B cell (primary cell): ENCODE results near the gene ST6GALNAC3. TPM values are rescaled to one million over a fixed set of nuclear protein-coding genes. Genes with fewer than 3 reads are reported as not detected.

Experiments
- ATAC-seq: fragments of 200-7000 bp; cut with Tn5 transposase; one replicate; pipeline ENCODE4 v1.10.0; 2021; ENCODE audit warnings: low read depth, mild to moderate bottlenecking, moderate number of reproducible peaks, moderate library complexity
- CTCF ChIA-PET: fragments of 350-600 bp; sonication (Branson Sonifier 250); formaldehyde crosslinking; loops from one replicate; lab custom pipeline; 2021; ENCODE audit warnings: antibody characterized with exemption, inconsistent platforms; lab: Charles Lee
- POLR2A ChIA-PET: fragments of 350-600 bp; sonication (Branson Sonifier 250); formaldehyde crosslinking; loops from one replicate; lab custom pipeline; 2021; ENCODE audit warnings: antibody characterized with exemption; lab: Charles Lee
- DNase-seq: peaks from one replicate; pipeline ENCODE4 v3.0.0; 2013
- H2AFZ ChIP-seq: 2 replicates; pipeline ENCODE4 v1.6.1; 2012; ENCODE audit warnings: mild to moderate bottlenecking, low read depth, low read length; ENCODE audit not compliant: insufficient read depth, poor library complexity, severe bottlenecking
- H3K27ac ChIP-seq, 2 donors: 1 replicate in 1 of 2; 2 replicates in 1 of 2; pipeline ENCODE4 v1.5.1; 2012 to 2013; ENCODE audit warnings: low read length in 2 of 2, mild to moderate bottlenecking in 2 of 2, moderate library complexity in 1 of 2
- H3K27me3 ChIP-seq, 4 experiments: fragments of 200-600 bp in 1 of 4; sonication (generic) in 1 of 4; replicated peaks in 1 of 4; 1 replicate in 2 of 4; 2 replicates in 2 of 4; pipeline versions ENCODE4 v1.6.1 to v1.7.0; 2013 to 2016; ENCODE audit warnings: low read length in 3 of 4, mild to moderate bottlenecking in 2 of 4, mixed read lengths in 1 of 4, moderate library complexity in 1 of 4; ENCODE audit not compliant: insufficient read depth in 4 of 4, control insufficient read depth in 3 of 4; ENCODE audit errors: control extremely low read depth in 1 of 4
- H3K36me3 ChIP-seq, 2 experiments: replicated peaks in 1 of 2; 1 replicate in 1 of 2; 2 replicates in 1 of 2; pipeline versions ENCODE4 v1.6.1 to v1.7.1; 2013; ENCODE audit warnings: low read length in 1 of 2; ENCODE audit not compliant: insufficient read depth in 2 of 2, control insufficient read depth in 1 of 2; ENCODE audit errors: control extremely low read depth in 1 of 2, extremely low read depth in 1 of 2
- H3K4me1 ChIP-seq, 2 donors: fragments of 200-600 bp in 1 of 2; sonication (generic) in 1 of 2; 1 replicate in 1 of 2; 2 replicates in 1 of 2; pipeline versions ENCODE4 v1.5.1 to v1.6.1; 2013 to 2017; ENCODE audit warnings: low read length in 2 of 2; ENCODE audit not compliant: control insufficient read depth in 2 of 2, insufficient read depth in 2 of 2
- H3K4me2 ChIP-seq: replicated peaks from 2 replicates; pipeline ENCODE3; 2012; ENCODE audit warnings: mild to moderate bottlenecking, low read depth, low read length; ENCODE audit not compliant: poor library complexity, severe bottlenecking
- H3K4me3 ChIP-seq, 5 experiments: fragments of 200-600 bp in 1 of 5; sonication (generic) in 1 of 5; 1 replicate in 3 of 5; 2 replicates in 2 of 5; pipeline versions ENCODE4 v1.5.1 to v1.7.0; 2011 to 2016; ENCODE audit warnings: low read length in 4 of 5, mild to moderate bottlenecking in 4 of 5, low read depth in 2 of 5, control low read depth in 1 of 5, moderate library complexity in 1 of 5; ENCODE audit not compliant: insufficient read depth in 1 of 5; ENCODE audit errors: control extremely low read depth in 1 of 5, extremely low read depth in 1 of 5
- H3K79me2 ChIP-seq: fragments of 200-600 bp; sonication (generic); one replicate; pipeline ENCODE4 v1.6.0; 2016; ENCODE audit warnings: low read length; ENCODE audit not compliant: control insufficient read depth, insufficient read depth
- H3K9ac ChIP-seq: fragments of 200-600 bp; sonication (generic); 2 replicates; pipeline ENCODE4 v1.6.1; 2017; ENCODE audit warnings: mild to moderate bottlenecking, low read length, moderate library complexity
- H3K9me3 ChIP-seq, 3 donors: one replicate each; pipeline versions ENCODE4 v1.6.1 to v1.7.1; 2013; ENCODE audit warnings: low read length in 2 of 3; ENCODE audit not compliant: control insufficient read depth in 2 of 3, insufficient read depth in 1 of 3; ENCODE audit errors: control extremely low read depth in 1 of 3
- H4K20me1 ChIP-seq: 2 replicates; pipeline ENCODE4 v1.6.0; 2012; ENCODE audit warnings: mild to moderate bottlenecking, low read length; ENCODE audit not compliant: insufficient read depth, control insufficient read depth, poor library complexity, severe bottlenecking
- H3K27ac Mint-ChIP-seq: one replicate; pipeline ENCODE4 v1.8.0; 2021; ENCODE audit warnings: mixed read lengths
- H3K27me3 Mint-ChIP-seq: one replicate; pipeline ENCODE4 v1.8.0; 2021; ENCODE audit warnings: mixed read lengths
- H3K4me1 Mint-ChIP-seq: one replicate; pipeline ENCODE4 v1.8.0; 2021; ENCODE audit warnings: mixed read lengths
- H3K4me3 Mint-ChIP-seq: one replicate; pipeline ENCODE4 v1.8.0; 2021; ENCODE audit warnings: mixed read lengths
- H3K9me3 Mint-ChIP-seq: one replicate; pipeline ENCODE4 v1.8.0; 2022; ENCODE audit warnings: mixed read lengths; ENCODE audit not compliant: insufficient read depth
- EZH2 ChIP-seq: IDR thresholded peaks from 2 replicates; pipeline ENCODE4 v1.6.1; 2012; ENCODE audit warnings: borderline replicate concordance, low read depth, mild to moderate bottlenecking, moderate library complexity, low read length; ENCODE audit not compliant: insufficient read depth, poor library complexity, severe bottlenecking
- WGBS: methylation state at CpG from one replicate; pipeline ENCODE4 v1.1.5; 2013; ENCODE audit warnings: missing lambda C conversion rate; ENCODE audit not compliant: insufficient coverage; 5-methylcytosine and 5-hydroxymethylcytosine counted together
- intact Hi-C: fragments of 100-400 bp; cut with micrococcal nuclease; formaldehyde crosslinking; loops from one replicate; pipeline ENCODE4 v1.10.0; 2022
- polyA plus RNA-seq: library from polyadenylated mRNA; depleted of rRNA; stranded (reverse); fragments of >200 nt; gene quantifications from 2 replicates; pipeline ENCODE4 v1.2.3, GENCODE V29; 2012
- total RNA-seq, 2 donors: library from RNA; stranded (reverse); fragments of 120-200 nt in 1 of 2; gene quantifications; 1 replicate in 1 of 2; 2 replicates in 1 of 2; pipeline versions ENCODE4 v1.2.3 to v1.2.4, GENCODE V29; 2013 to 2022
- TF ChIP-seq, protein P1 (sequence below): fragments of 200-600 bp; IDR thresholded peaks from one replicate; pipeline ENCODE4 v1.8.0; 2022; ENCODE audit warnings: antibody characterized with exemption, mild to moderate bottlenecking

The ST6GALNAC3 gene
- total and polyA plus RNA-seq, 2 donors (not counting 1 experiment from before 2014, with no cell fraction given): 3.0 to 17.3 TPM

DNA sequence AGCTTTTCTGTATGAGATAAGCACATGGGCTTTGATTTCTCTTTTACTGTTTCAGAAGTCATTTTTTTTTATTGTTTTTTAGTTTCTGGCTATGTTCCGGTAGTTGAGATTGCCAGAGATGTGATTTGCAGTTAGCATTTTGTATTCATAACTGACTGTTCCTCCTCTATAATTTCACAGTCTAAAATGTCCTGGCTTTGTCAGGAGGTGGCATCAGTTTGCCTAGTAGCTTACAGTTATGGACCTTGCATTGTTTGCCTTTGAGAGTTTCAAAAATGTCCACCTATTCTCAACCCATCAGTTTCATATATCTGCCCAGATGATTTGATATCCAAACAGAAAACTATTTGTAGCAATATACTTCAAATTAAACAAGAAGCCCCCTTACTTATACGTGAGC lies 39.5 kb upstream of the ST6GALNAC3 start:
- Histone ChIP-seq H3K27ac (no peak overlapping the region), H3K4me2 (no peak overlapping the region), H3K9ac (no peak overlapping the region), H2AFZ (no peak overlapping the region), H3K36me3 (no peaks in the 10 kb centered on the region), H3K4me1 (no peaks in the 10 kb centered on the region), H3K79me2 (no peaks in the 10 kb centered on the region), H4K20me1 (no peaks in the 10 kb centered on the region), H3K9me3 (no peaks in the 10 kb centered on the region), H3K4me3 (no peak overlapping the region), H3K27me3 (no peaks in the 10 kb centered on the region)
- DNase-seq: peak; percentile 15
- H3K9me3 Mint-ChIP-seq: no peaks in the 10 kb centered on the region
- ATAC-seq: no peak
- ChIA-PET CTCF (no interaction called here), POLR2A (no interaction called here)
- H3K27me3 Mint-ChIP-seq: peaks cover 9% of the 10 kb centered on the region
- H3K27ac Mint-ChIP-seq: no peak overlapping the region
- no peak overlapping the region for H3K4me3 Mint-ChIP-seq
- WGBS: no CpG with 5 or more reads among the region's 2 CpGs
- H3K4me1 Mint-ChIP-seq: no peaks in the 10 kb centered on the region
- intact Hi-C loops: no loop called here
- TF ChIP-seq, protein P1, sequence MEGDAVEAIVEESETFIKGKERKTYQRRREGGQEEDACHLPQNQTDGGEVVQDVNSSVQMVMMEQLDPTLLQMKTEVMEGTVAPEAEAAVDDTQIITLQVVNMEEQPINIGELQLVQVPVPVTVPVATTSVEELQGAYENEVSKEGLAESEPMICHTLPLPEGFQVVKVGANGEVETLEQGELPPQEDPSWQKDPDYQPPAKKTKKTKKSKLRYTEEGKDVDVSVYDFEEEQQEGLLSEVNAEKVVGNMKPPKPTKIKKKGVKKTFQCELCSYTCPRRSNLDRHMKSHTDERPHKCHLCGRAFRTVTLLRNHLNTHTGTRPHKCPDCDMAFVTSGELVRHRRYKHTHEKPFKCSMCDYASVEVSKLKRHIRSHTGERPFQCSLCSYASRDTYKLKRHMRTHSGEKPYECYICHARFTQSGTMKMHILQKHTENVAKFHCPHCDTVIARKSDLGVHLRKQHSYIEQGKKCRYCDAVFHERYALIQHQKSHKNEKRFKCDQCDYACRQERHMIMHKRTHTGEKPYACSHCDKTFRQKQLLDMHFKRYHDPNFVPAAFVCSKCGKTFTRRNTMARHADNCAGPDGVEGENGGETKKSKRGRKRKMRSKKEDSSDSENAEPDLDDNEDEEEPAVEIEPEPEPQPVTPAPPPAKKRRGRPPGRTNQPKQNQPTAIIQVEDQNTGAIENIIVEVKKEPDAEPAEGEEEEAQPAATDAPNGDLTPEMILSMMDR: no peak
- no peak for TF ChIP-seq EZH2

DNA sequence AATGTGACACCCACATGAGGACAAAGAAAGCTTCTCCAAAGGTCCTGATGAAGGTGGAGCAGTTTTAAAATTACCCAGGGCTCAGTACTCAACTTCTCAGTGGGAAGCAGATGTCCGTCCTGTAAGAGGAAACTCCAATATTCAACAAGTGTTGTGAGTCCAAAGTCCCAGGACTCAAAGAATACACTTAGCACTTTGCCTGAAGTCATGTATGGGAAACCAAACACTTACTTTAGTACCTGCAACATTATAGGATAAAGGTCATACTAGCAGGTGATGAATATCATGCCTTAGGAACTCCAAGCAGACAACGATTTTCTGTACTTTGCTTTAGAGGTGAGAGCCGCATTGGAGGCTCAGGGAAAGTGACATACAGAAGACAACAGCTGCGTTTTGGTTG lies 37.2 kb upstream of the ST6GALNAC3 start:
- H3K4me2 ChIP-seq: no peak overlapping the region
- Mint-ChIP-seq H3K4me3 (no peak overlapping the region), H3K27me3 (peaks cover 18% of the 10 kb centered on the region), H3K27ac (no peak overlapping the region), H3K4me1 (no peaks in the 10 kb centered on the region), H3K9me3 (no peaks in the 10 kb centered on the region)
- H3K9ac ChIP-seq: no peak overlapping the region
- ChIA-PET CTCF (no interaction called here), POLR2A (no interaction called here)
- intact Hi-C loops: no loop called here
- H3K27ac ChIP-seq: no peak overlapping the region
- H3K4me1 ChIP-seq: no peaks in the 10 kb centered on the region
- TF ChIP-seq, protein P1: no peak
- DNase-seq: no peak
- no peaks in the 10 kb centered on the region for H3K9me3 ChIP-seq
- ATAC-seq: no peak
- H3K79me2 ChIP-seq: no peaks in the 10 kb centered on the region
- no peak overlapping the region for H2AFZ ChIP-seq
- 83% methylated on average over 3 of the region's 4 CpGs for WGBS
- no peak overlapping the region for H3K4me3 ChIP-seq
- no peaks in the 10 kb centered on the region for H3K27me3 ChIP-seq
- no peaks in the 10 kb centered on the region for H4K20me1 ChIP-seq
- no peaks in the 10 kb centered on the region for H3K36me3 ChIP-seq
